Measurements from ENCODE around the gene PTPRE.

- TF ChIP-seq CTCF (IDR thresholded peaks at IDR 0.05): no peak
- no peak for TF ChIP-seq RAD21 (IDR thresholded peaks at IDR 0.05; ENCODE audit: low read length)
- no peak for TF ChIP-seq RXRA (IDR thresholded peaks at IDR 0.05; ENCODE audit: borderline replicate concordance, low read depth)
Observed at GRCh38 chr10:128017822-128018221, 110.9 kb downstream of the PTPRE start.
